Activated gamma-delta T cell (primary cell): ENCODE results near the gene ZNF605.
"Not testable (repeated sequence)": the region's sequence is repeated elsewhere in the genome, so short reads cannot be mapped to it uniquely, and the experiment has no call there.

ENCODE experiments used
- DNase-seq: peaks from one replicate; lab custom pipeline; 2025; lab: John Stamatoyannopoulos, UW

Gene ZNF605

DNA sequence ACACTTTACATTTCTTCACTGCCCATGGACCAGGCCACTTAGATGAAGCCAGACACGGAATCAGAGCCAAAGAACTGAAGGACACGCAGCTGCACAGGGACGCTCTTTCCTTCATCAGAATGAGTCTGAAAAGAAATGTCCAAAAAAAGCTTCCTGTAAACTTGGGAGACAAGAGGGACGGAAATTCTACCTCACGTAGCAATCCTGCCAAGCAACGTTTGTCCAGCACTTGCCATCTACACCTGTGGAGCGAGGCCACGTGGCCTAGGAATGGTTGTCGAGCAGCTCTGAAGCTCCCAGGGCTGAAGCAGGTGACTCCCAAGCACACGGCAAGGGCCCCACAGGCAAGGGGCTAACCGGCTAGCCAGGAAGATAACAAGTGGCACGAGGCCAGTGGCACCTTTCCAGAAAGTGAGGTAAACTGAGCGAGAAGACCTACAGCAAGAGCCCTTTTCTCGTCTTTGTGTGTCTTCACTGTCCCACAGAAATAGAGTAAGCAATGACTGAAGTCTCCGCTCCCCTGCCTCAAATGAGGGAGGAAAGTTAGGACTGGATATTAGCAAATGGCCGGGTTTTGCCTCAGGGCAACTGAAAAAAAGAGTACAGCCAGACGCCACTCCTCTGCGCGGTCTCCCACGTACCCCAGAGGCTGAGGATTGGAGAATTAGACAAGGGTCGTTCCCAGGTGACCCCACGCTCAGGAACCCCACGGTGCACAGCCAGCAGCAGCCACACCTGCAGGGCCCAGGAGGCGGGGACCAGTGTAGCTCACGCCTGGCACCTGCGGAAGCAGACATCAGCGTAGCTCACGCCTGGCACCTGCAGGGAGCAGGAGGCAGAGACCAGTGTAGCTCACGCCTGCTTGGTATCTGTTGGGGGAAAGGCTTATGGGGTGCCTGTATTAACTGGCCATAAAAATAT, 7.7 kb downstream of the ZNF605 start:
- no peak for DNase-seq

DNA sequence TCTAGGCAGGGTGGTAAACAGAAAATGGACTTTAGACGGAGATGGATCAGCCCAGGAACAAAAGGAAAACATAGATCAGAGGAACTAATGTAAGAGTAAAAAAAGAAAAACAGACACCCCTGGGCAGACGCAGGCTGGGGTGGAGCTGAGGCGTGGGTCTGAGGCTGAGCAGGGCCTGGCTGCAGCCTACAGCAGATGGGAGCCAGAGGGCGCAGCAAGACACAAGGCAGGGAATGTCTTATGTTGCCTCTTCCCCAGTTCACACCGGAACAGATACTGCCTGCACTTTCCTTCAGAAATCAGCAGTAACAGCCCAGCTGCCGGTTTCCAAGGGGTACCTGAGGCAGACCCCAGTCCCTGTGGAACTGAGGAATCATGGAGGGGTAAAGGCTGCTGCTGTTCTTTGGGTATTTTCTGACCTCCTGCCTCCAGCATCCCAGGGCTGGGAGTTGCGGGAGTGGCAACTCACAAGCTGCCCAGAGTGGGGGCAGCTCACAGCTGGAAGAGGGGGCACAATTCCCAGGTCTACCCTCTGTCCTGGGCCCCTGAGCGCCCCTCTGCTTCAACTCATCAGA, 9.8 kb downstream of the ZNF605 start:
- no peak for DNase-seq

DNA sequence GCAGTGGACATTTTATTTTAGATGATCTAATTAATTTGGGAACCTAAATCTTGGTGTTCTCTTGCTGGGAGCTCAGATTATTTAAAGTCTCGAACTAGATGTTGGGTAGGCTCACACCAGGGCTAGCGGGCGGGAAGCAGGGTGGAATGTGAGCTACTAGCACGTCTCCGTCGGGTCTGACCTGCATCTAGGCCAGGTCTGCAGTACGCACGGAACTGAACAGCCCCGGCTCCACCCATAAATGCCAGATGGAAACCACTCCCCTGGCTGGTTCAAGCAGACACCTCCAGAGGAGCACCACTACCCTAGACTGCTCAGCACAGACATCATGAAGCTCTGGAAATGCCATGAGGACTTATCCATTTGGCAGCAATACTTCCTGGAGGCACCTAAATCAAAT, 10.3 kb downstream of the ZNF605 start:
- no peak for DNase-seq

DNA sequence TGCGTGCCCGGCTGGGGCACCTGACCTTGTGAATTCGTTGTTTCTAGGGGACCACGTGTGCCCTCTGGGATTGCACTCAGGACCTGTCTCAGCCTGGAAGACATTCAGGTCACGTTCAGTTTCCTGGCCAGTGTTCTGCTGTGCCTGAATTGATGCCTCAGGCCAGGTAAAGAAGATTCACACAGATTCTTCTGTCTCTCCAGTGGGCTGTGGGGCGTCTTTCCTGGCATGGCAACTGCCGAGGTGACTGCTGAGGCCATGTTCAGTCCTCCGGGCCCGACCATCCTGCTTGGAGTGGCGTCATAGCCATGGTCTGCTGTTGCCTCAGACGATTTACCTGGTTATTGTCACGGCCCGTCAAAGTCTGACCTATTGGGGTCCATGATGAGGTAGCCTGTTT, 13.5 kb downstream of the ZNF605 start:
- DNase-seq, result no peak

DNA sequence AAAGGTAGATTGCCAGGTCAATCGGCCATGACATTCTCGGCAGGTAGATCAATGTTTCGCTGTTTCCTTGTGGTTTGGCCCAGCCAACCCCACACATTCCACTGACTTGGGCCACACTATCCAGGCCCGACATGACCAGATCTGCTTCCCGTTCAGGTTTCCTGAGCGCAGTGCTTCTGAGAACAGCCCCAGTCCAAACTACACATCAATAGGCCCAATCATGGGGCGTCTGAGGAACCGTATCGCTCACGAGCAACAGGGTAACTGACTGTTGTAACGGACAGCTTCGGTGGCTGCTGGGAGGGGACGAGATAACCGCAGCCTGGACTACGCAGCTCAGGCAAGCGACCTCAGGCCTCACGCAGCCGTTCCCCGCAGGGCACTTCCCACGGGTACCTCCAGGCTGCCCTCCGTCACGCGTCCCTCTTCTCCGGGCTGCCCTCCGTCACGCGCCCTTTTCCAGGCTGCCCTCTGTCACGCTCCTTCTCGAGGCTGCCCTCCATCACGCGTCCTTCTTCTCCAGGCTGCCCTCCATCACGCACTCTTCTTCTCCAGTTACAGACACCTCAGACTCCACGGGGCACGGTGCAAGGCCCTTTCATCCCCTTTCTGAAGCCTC, 14.7 kb downstream of the ZNF605 start:
- no peak for DNase-seq

DNA sequence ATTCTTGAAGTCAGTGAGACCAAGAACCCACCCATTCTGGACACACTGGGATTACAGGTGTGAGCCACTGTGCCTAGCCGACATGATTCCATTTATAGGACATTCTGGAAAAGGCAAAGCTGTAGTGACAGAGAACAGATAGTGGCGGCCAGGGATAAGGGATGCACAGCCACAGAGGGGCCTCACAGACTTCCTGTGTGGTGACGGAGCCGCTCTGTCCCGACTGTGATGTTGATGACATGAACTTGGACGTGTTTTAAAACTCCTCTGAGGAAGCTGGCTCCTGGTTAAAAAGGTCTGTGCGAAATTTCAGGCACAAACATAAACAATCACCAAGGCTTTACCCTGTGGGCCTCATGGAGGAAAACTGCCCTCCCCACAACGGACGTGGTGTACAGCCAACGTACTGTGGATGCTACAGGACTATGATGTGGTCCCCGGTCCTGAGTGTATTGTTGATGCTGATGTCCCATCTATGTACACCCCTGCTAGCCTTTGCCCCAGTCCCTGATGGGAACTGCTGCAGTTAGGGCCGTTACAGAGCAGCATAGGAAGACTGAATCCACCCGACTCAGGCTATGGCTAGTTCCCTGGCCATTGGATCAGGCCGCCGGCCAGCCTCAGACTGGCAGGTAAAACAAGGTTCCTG, 15.9 kb downstream of the ZNF605 start:
- DNase-seq, result no peak

DNA sequence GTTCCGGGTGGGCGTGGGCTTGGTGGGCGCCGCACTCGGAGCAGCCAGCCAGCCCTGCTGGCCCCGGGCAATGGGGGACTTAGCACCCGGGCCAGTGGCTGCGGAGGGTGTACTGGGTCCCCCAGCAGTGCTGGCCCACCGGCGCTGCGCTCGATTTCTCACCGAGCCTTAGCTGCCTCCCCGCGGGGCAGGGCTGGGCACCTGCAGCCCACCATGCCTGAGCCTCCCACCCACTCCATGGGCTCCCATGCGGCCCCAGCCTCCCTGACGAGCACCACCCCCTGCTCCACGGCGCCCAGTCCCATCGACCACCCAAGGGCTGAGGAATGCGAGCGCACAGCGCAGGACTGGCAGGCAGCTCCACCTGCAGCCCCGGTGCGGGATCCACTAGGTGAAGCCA, 17.3 kb downstream of the ZNF605 start:
- not testable (repeated sequence) for DNase-seq

DNA sequence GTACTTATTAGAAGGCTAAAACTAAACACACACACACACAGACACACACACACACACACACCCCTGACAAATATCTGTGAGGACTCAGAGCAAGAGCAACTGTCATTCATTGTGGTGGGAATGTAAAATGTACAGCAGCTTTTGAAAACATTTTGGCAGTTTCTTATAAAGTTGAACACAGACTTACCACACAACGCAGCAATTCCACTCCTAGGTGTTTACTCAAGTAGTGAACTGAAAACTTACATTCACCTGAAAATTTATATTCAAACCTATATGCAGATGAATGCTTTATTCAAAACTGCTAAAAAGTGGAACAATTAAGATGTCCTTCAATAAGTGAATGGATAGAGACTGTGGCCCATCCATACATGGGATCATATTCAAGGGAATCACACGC, 18.6 kb downstream of the ZNF605 start:
- DNase-seq, result no peak

DNA sequence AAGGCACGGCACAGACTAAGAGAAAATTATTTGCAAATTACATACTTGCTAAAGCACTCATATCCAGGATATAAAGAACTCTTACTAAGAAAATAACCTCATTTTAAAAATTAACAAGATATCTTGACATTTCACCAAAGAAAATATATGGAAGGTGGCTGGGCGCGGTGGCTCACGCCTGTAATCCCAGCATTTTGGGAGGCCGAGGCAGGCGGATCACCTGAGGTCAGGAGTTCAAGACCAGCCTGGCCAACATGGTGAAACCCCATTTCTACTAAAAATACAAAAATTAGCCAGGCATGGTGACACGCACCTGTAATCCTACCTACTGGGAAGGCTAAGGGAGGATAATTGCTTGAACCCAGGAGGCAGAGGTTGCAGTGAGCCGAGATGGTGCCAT, 19.2 kb downstream of the ZNF605 start:
- DNase-seq, result not testable (repeated sequence)

DNA sequence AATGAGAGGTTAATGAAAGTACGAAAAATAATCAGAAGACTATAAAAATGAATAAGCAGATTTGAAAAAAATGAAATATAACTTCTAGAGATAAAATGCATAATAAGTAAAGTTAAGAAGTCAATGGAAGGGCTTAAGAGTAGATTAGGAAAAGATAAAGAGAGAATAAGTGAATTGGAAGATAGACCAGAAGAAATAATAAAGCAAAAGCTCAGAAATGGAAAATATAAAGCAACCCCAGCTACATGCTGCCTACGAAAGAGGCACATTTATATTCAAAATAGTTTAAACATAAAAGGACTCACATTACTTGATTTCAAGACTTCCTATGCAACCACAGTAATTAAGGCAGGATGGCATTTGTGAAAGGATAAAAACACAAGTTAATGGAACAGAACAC, 19.9 kb downstream of the ZNF605 start:
- no peak for DNase-seq

DNA sequence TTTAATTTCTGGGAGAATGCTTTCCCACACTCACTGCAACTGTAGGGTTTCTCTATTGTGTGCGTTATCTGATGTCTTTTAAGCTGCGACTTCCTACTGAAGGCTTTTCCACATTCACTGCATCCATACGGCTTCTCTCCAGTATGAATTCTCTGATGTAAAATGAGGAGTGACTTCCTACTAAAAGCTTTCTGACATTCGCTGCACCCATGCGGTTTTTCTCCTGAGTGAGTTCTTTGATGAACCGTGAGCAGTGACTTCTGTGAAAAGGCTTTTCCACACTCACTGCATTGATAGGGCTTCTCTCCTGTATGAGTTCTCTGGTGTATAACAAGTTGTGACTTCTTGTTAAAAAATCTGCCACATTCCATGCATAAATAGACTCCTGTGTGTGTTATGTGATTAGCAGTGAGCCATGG, 29.7 kb downstream of the ZNF605 start:
- no peak for DNase-seq

DNA sequence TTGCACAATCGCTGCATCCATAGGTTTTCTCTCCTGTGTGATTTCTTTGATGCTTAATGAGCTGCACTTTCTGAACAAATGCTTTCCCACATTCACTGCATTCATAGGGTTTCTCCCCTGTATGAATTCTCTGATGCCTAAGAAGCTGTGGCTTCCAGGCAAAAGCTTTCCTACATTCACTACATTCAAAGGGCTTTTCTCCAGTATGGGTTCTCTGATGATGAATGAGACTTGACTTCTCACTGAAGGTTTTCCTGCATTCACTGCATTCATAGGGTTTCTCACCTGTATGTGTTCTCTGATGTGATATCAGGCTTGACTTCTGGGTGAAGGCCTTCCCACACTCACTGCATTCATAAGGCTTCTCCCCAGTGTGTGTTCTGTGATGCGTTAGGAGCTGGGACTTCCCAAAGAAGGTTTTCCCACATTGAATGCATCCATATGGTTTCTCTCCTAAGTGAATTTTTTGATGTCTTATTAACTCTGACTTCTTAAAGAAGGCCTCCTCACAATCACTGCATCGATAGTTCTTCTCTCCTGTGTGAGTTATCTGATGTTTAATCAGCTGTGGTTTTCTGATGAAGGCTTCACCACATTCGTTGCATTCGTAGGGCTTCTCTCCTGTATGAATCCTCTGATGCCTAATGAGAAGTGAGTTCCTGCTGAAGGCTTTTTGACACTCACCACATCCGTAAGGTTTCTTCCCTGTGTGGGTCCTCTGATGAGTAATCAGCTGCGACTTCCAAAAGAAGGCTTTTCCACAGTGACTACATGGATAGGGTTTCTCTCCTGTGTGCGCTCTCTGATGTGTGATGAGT, 30.3 kb downstream of the ZNF605 start:
- DNase-seq, result no peak

DNA sequence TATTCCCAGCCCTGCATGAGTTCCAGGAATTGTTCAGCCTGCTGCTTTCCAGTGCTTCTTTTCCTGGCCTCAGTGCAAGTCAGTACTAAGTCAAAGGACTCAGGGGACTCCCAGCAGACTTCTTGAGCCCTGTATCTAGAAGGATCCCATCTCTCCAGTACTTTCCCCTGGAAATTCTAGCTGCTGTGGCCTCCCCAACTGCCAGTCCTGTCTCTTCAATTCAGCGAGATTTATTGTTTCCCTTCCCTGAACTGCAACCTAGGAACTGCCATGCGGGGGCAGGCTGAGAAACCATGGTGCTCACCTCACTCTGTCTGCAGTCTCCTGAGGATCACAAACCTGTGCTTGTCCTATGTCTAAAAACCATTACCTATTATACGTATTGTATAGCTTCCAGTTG, 31.8 kb downstream of the ZNF605 start:
- DNase-seq, result no peak

DNA sequence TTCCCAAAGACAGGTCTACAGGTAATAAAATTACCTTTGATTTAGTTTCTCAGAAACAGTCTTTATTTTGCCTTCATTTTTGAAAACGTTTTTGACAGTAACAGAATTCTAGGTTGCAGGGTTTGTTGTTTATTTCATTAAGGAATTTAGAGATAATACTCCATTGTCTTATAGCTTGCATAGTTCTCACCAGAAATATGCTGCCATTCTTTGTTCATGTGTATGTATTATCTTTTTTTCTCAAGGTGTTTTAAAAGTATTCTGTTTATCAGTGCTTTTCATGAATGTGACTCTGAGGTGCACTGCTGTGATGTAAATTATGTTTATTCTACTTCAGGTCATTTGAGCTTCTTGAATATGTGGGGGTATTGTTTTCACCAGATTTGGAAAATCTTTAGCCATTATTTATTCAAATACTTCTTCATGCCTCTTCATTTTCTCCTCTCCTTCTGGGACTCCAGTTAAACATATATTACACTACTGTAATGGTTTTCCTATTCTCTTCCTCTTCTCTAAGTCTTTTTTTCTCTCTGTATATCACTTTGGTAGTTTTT, 32.7 kb downstream of the ZNF605 start:
- no peak for DNase-seq

DNA sequence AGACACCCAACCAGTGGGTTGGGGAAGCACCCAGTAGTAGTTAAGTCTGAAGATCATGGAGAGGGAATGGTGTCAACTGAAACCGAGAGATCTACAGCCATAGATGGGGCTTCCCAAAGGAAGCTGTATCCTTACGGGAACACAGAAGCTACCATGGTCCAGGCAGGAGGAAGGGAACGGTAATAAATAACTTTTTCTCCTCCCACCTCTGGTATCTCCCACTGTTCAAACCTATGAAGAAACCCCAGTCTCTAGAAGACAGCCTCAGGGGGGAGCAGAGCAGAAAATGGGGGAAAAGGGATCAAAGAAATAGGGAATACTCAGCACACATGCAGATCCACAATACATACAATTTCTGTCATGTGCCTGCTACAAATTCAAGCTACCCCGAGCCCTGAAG, 33.4 kb downstream of the ZNF605 start:
- no peak for DNase-seq

DNA sequence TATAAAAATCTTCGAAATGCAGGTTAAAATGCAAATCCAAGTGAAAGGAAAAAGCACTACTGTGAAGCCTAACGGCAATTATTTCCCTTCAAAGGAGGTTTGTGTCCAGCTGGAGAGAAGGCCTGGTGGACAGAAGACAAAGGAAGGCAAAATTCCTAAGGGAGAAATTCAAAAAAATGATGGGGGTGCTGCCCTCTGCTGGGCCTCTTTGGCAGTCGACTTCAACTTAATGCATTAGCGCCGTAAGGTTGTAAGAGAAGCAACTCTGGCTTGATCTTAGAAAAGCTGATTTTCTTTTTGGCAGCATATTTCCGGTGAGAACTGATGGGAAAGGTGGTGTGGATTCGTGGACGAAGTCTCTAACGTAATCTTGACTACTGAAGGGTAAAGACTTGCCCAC, 34.4 kb downstream of the ZNF605 start:
- DNase-seq, result no peak

DNA sequence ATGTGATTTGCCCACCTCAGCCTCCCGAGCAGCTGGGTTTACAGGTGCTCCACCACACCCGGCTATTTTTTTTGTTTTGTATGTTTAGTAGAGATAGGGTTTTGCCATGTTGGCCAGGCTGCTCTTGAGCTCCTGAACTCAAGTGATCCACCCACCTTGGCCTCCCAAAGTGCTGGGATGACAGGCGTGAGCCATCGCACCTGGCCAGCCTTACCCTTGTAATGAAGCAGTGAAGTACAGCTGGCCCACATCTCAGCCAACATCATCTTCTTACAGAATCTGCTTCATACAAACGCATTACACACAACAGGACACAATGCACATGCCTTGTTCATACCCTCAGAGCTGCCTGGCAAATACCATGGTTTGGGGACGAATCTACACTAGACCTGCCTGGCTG, 37.4 kb downstream of the ZNF605 start:
- DNase-seq, result no peak

DNA sequence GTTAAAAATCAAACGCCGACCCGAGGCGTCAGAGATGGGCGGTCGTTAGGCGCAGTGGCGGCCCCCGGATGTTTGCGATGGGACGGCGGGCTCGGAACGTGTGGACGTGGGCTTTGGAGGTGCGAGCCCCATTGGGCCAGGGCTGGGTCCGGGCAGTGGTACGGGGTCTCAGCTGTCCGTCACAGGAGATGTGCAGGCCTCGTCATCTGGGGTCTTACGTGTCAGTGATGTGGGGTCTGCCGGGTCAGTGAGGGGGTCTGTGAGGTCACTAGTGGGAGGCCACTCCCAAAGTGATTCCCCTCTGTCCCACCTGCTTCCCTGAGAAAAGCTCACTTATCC, 47.1 kb downstream of the ZNF605 start:
- no peak for DNase-seq

DNA sequence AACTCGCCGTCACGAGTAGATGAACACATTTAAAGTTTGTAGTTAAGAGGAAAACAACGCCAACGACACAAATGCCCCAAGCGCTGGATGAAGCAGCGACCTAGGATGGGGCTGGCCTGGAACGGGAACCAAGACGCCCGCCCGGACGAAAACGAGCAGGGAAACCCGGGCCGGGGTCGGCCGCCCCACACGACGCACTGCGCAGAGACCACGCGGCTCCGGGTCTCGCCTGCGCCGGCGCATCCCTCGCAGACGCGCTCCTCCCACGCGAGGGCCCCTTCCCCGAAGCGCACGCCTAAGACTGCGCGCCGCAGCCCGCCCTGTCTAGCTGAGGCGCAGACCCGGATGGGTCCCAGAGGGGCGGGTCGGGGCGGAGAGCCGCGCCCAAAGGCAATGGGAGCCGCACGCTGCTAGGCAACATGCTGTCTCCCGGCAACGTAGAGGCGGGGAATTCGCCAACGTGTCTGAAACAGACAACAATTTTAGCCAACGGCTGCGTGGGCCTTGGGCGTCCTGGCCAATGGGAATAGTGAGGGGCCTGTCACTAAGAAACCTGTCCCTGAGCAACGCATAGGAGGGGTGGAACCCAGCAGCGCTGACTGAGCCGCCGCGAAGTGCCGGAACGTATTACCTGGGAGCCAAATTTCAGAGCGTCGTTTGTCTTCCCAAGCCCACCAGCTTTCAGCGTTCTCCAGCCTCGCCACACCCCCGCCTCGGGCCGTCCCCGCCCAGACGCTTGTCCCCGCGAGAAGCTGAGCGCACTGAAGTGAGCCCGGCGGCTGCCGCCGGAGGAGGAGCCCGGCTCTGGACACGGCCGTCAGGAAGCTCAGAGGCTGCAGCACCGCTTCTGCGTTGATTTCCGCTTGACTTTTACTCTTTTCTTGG, 47.7 kb downstream of the ZNF605 start:
- peak; percentile 53 for DNase-seq

DNA sequence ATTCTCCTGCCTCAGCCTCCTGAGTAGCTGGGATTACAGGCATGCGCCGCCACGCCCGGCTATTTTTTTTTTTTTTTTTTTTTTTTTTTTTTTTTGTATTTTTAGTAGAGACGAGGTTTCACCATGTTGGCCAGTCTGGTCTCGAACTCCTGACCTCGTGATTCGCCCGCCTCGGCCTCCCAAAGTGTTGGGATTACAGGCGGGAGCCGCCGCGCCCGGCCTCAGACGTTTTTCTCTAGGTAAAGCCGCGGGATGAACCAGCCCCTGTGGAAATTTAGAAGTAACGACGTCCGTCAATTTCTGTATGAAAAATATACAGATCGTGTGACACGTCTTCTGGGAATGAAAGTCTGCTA, 48.3 kb downstream of the ZNF605 start:
- DNase-seq, result not testable (repeated sequence)

DNA sequence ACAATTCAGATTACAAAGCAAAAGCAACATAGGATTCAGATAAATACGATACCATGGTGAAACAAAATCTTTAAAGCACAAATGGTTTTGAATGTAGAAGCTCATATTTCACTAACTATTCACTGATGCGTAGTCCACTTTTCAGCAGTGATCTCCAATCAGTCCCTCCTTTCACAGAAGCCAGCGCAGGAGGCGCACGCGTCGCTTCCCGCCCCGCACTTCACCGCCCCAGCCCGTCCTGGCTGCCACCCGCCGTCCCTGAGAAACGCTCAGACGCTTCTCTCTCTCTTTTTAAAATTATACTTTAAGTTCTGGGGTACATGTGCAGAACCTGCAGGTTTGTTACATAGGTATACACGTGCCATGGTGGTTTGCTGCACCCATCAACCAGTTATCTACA, 48.9 kb downstream of the ZNF605 start:
- no peak for DNase-seq
